Ishikawa (cell line): Measurements from ENCODE around the gene SSUH2.

Experiments
- CEBPB ChIP-seq: IDR thresholded peaks from 2 replicates; pipeline ENCODE4 v1.6.1; 2012
- EP300 ChIP-seq: IDR thresholded peaks from 2 replicates; pipeline ENCODE4 v1.6.1; 2012; ENCODE audit warnings: borderline replicate concordance
- RAD21 ChIP-seq: IDR thresholded peaks from 2 replicates; pipeline ENCODE4 v1.6.1; 2012; ENCODE audit warnings: low read depth
- TEAD4 ChIP-seq: IDR thresholded peaks from 2 replicates; pipeline ENCODE4 v1.6.1; 2012
- YY1 ChIP-seq: IDR thresholded peaks from 2 replicates; pipeline ENCODE4 v1.6.1; 2012; ENCODE audit warnings: low read depth

DNA sequence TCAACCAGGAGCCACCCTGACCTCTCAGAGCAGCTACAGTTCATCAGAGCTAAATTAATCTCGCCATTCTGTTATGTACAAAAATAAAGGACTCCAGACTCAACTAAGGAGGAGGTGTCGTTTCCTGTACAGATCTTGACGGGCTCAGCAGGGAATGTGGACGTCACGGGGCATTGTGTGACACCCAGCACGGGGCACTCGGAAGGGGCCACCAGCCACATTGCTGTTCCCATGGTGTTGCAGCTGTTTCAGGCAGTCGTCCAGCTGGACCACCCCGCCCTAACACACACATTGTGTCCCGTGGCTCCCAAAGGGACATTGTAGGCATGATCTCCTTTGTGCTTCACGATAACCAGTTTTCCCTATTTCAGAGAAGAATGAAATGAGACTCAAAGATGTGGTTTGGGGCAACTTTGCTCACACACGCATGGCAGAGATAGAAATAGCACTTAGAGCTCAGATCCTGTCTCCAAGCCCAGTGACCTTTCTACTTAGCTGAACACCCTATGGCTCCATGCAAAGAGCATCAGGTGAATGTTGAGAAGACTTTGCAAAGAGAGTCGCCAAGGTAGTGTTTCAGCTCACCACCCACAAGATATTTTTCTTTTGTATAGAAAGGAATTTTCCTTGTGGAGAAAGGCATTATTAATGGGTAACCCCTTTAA, 5.5 kb downstream of the SSUH2 start:
- TF ChIP-seq RAD21 (no peak), EP300 (peak; percentile 92), CEBPB (peak; percentile 1; the same call in 1 of the 2 replicates), YY1 (peak; percentile 53; the same call in 1 of the 2 replicates), TEAD4 (peak; percentile 77)
